Endothelial cell of umbilical vein (primary cell): ENCODE results near the gene ST6GALNAC6. TPM values are rescaled to one million over a fixed set of nuclear protein-coding genes. Genes with fewer than 3 reads are reported as not detected.

Source experiments
- BruUV-seq: library from RNA; stranded (reverse); fragments of 400-500 nt; replicated peaks from 2 replicates; lab custom pipeline; 2021; lab: Mats Ljungman, UMichigan
- CTCF ChIA-PET: fragments of 300-600, 350-600 bp; sonication (Branson Sonifier 250); formaldehyde crosslinking; loops from one replicate; lab custom pipeline; 2021; ENCODE audit warnings: antibody characterized with exemption, inconsistent platforms; lab: Charles Lee
- POLR2A ChIA-PET: fragments of 300-600, 350-600 bp; sonication (Branson Sonifier 250); formaldehyde crosslinking; loops from one replicate; lab custom pipeline; 2021; ENCODE audit warnings: antibody characterized with exemption, inconsistent platforms; lab: Charles Lee
- DNase-seq: peaks from one replicate; pipeline ENCODE4 v3.0.0-alpha.2; 2011; ENCODE audit warnings: low read depth, low spot score
- FAIRE-seq: peaks from 2 replicates; lab custom pipeline; 2011; peaks lifted over from hg19 to GRCh38; lab: Jason Lieb, UNC
- H2AFZ ChIP-seq: 2 replicates; pipeline ENCODE4 v1.6.0; 2012; ENCODE audit warnings: low read depth, low read length, control low read depth, inconsistent platforms
- H3K27ac ChIP-seq: 2 replicates; pipeline ENCODE4 v1.5.1; 2011; ENCODE audit warnings: low read depth, mild to moderate bottlenecking, control low read depth, low read length, moderate library complexity; ENCODE audit not compliant: insufficient read depth
- H3K27me3 ChIP-seq, 2 experiments: 2 replicates each; pipeline versions ENCODE4 v1.6.0 to v1.6.1; 2011; ENCODE audit warnings: low read length in 2 of 2, mixed read lengths in 1 of 2; ENCODE audit not compliant: control insufficient read depth in 2 of 2, insufficient read depth in 2 of 2
- H3K36me3 ChIP-seq, 2 experiments: 2 replicates in 1 of 2; 3 replicates in 1 of 2; pipeline ENCODE4 v1.5.1; 2011; ENCODE audit warnings: low read length in 2 of 2, mild to moderate bottlenecking in 1 of 2, moderate library complexity in 1 of 2; ENCODE audit not compliant: control insufficient read depth in 2 of 2, insufficient read depth in 2 of 2; ENCODE audit errors: extremely low read depth in 1 of 2
- H3K4me1 ChIP-seq: 3 replicates; pipeline ENCODE4 v1.5.1; 2011; ENCODE audit warnings: mild to moderate bottlenecking, low read length; ENCODE audit not compliant: control insufficient read depth, insufficient read depth; ENCODE audit errors: extremely low read depth
- H3K4me2 ChIP-seq: 2 replicates; pipeline ENCODE4 v1.6.1; 2011; ENCODE audit warnings: low read length, control low read depth, mixed read lengths; ENCODE audit not compliant: insufficient read depth
- H3K4me3 ChIP-seq, 3 experiments: fragments of 200-600 bp in 1 of 3; sonication (generic), shearing (Covaris generic) in 1 of 3; replicated peaks in 1 of 3; 2 replicates each; pipeline ENCODE4 v1.5.1; 2011 to 2016; ENCODE audit warnings: control low read depth in 3 of 3, low read length in 3 of 3, mild to moderate bottlenecking in 2 of 3, inconsistent platforms in 1 of 3, low read depth in 1 of 3, moderate library complexity in 1 of 3; ENCODE audit not compliant: insufficient read depth in 1 of 3
- H3K79me2 ChIP-seq: 2 replicates; pipeline ENCODE4 v1.6.0; 2012; ENCODE audit warnings: low read length, inconsistent platforms; ENCODE audit not compliant: control insufficient read depth, insufficient read depth
- H3K9ac ChIP-seq: replicated peaks from 2 replicates; pipeline ENCODE3; 2011; ENCODE audit warnings: low read length, control low read depth; ENCODE audit not compliant: insufficient read depth; ENCODE audit errors: extremely low read depth
- H3K9me1 ChIP-seq: replicated peaks from 3 replicates; pipeline ENCODE4 v1.6.0; 2011; ENCODE audit warnings: mild to moderate bottlenecking, low read length; ENCODE audit not compliant: control insufficient read depth, insufficient read depth; ENCODE audit errors: extremely low read depth
- H3K9me3 ChIP-seq: replicated peaks from 2 replicates; pipeline ENCODE4 v1.5.1; 2012; ENCODE audit warnings: low read length, inconsistent platforms; ENCODE audit not compliant: control insufficient read depth, insufficient read depth
- H4K20me1 ChIP-seq: replicated peaks from 2 replicates; pipeline ENCODE3; 2011; ENCODE audit warnings: mild to moderate bottlenecking, low read length; ENCODE audit not compliant: control insufficient read depth, insufficient read depth; ENCODE audit errors: extremely low read depth
- EZH2 ChIP-seq: IDR thresholded peaks from 2 replicates; pipeline ENCODE4 v1.6.1; 2012; ENCODE audit warnings: borderline replicate concordance, low read depth, mild to moderate bottlenecking, moderate library complexity, low read length, inconsistent platforms; ENCODE audit not compliant: severe bottlenecking
- FOS ChIP-seq: IDR thresholded peaks from 2 replicates; pipeline ENCODE4 v1.6.1; 2011; ENCODE audit warnings: mild to moderate bottlenecking, low read length, moderate library complexity, borderline replicate concordance; ENCODE audit not compliant: insufficient read depth
- GATA2 ChIP-seq: IDR thresholded peaks from 2 replicates; pipeline ENCODE4 v1.7.0; 2011; ENCODE audit warnings: low read depth, mild to moderate bottlenecking, moderate library complexity, mixed read lengths, low read length; ENCODE audit not compliant: insufficient read length, insufficient read depth
- JUN ChIP-seq: IDR thresholded peaks from 2 replicates; pipeline ENCODE4 v1.6.1; 2011; ENCODE audit warnings: borderline replicate concordance, low read depth; ENCODE audit not compliant: insufficient read length, insufficient read depth
- MYC ChIP-seq: IDR thresholded peaks from one replicate; pipeline ENCODE4 v1.6.1; 2011; ENCODE audit warnings: mild to moderate bottlenecking, low read depth, low read length
- POLR2A ChIP-seq: IDR thresholded peaks from 2 replicates; pipeline ENCODE4 v1.6.1; 2012; ENCODE audit warnings: low read depth, mild to moderate bottlenecking, control low read depth, low read length
- POLR2AphosphoS5 ChIP-seq: IDR thresholded peaks from 2 replicates; pipeline ENCODE4 v1.6.1; 2012; ENCODE audit warnings: low read depth, mild to moderate bottlenecking, control low read depth, low read length, moderate library complexity; ENCODE audit not compliant: insufficient read depth
- dilution Hi-C: fragments of 300-500 bp; cut with MboI; formaldehyde crosslinking; loops from one replicate; pipeline ENCODE4 v1.15.0; 2019; ENCODE audit warnings: low sequenced_read_pairs; ENCODE audit not compliant: extremely low pct_ligation_motif_present
- intact Hi-C: fragments of 100-400 bp; cut with micrococcal nuclease; formaldehyde crosslinking; loops from one replicate; pipeline ENCODE4 v1.10.0; 2022
- polyA plus RNA-seq, 4 experiments: library from polyadenylated mRNA; depleted of rRNA in 3 of 4; stranded (reverse) in 3 of 4; unstranded in 1 of 4; fragments of >200 nt; gene quantifications; 2 replicates each; pipeline versions ENCODE4 v1.2.1 to v1.2.3, GENCODE V29; 2011 to 2012; ENCODE audit warnings: missing spikeins in 1 of 4
- total RNA-seq: library from RNA; stranded (reverse); gene quantifications from 2 replicates; pipeline ENCODE4 v1.2.3, GENCODE V29; 2021
- TF ChIP-seq, protein P1 (sequence below), 2 donors: IDR thresholded peaks; 1 replicate in 1 of 2; 2 replicates in 1 of 2; pipeline ENCODE4 v1.5.1; 2011; ENCODE audit warnings: low read length in 2 of 2, mild to moderate bottlenecking in 2 of 2, moderate library complexity in 2 of 2, control low read depth in 1 of 2, inconsistent platforms in 1 of 2, low read depth in 1 of 2; ENCODE audit not compliant: insufficient read depth in 1 of 2; ENCODE audit errors: extremely low read depth in 1 of 2
- TF ChIP-seq, protein P2 (sequence below): IDR thresholded peaks from 2 replicates; pipeline ENCODE4 v1.6.1; 2011; ENCODE audit not compliant: insufficient read depth, insufficient read length

Gene ST6GALNAC6
- total and polyA plus RNA-seq, 2 donors (not counting 3 experiments of a cell fraction or from before 2014, with no cell fraction given) = 43.0 to 78.9 TPM

GRCh38 chr9:127908660-127908926 is 9.2 kb upstream of the ST6GALNAC6 start:
- intact Hi-C loops (no loop called here), dilution Hi-C loops (no loop called here)
- peaks cover 0 to 22% of the 10 kb centered on the region in 2 experiments for H3K36me3 ChIP-seq
- H3K4me1 ChIP-seq = peaks cover 35% of the 10 kb centered on the region
- FAIRE-seq = no peak
- H3K9ac ChIP-seq = no peak overlapping the region
- ChIA-PET POLR2A (no interaction called here), CTCF (no interaction called here)
- H3K9me3 ChIP-seq = no peaks in the 10 kb centered on the region
- BruUV-seq = no TSS peak
- H3K79me2 ChIP-seq = no peaks in the 10 kb centered on the region
- no peak overlapping the region for H3K4me2 ChIP-seq
- no peak overlapping the region for H3K4me3 ChIP-seq
- H3K9me1 ChIP-seq = no peaks in the 10 kb centered on the region
- H3K27me3 ChIP-seq = no peaks in the 10 kb centered on the region
- H2AFZ ChIP-seq = no peak overlapping the region
- H3K27ac ChIP-seq = no peak overlapping the region
- no peak for DNase-seq
- H4K20me1 ChIP-seq = no peaks in the 10 kb centered on the region
- TF ChIP-seq MYC = no peak
- TF ChIP-seq JUN = no peak
- no peak for TF ChIP-seq FOS
- TF ChIP-seq POLR2A = no peak
- no peak for TF ChIP-seq GATA2
- TF ChIP-seq POLR2AphosphoS5 = no peak
- no peak for TF ChIP-seq EZH2
- TF ChIP-seq, protein P1, sequence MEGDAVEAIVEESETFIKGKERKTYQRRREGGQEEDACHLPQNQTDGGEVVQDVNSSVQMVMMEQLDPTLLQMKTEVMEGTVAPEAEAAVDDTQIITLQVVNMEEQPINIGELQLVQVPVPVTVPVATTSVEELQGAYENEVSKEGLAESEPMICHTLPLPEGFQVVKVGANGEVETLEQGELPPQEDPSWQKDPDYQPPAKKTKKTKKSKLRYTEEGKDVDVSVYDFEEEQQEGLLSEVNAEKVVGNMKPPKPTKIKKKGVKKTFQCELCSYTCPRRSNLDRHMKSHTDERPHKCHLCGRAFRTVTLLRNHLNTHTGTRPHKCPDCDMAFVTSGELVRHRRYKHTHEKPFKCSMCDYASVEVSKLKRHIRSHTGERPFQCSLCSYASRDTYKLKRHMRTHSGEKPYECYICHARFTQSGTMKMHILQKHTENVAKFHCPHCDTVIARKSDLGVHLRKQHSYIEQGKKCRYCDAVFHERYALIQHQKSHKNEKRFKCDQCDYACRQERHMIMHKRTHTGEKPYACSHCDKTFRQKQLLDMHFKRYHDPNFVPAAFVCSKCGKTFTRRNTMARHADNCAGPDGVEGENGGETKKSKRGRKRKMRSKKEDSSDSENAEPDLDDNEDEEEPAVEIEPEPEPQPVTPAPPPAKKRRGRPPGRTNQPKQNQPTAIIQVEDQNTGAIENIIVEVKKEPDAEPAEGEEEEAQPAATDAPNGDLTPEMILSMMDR (IDR thresholded peaks at IDR 0.05; ENCODE audit: extremely low read depth in 1 of 2, insufficient read depth in 1 of 2, low read depth in 1 of 2, low read length in 2 of 2) = no peak
- TF ChIP-seq, protein P2, sequence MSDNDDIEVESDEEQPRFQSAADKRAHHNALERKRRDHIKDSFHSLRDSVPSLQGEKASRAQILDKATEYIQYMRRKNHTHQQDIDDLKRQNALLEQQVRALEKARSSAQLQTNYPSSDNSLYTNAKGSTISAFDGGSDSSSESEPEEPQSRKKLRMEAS = no peak
